Hepatocyte (in vitro differentiated cells): ENCODE results near the gene GULP1. TPM values are rescaled to one million over a fixed set of nuclear protein-coding genes. Genes with fewer than 3 reads are reported as not detected.
A peak's percentile ranks its signal among the peaks of the same experiment; 100 is the strongest.

ENCODE experiments used
- DNase-seq: peaks from one replicate; pipeline ENCODE4 v3.0.0-alpha.2; 2016; ENCODE audit warnings: low spot score
- H2AFZ ChIP-seq: fragments of 200-600 bp; sonication (generic); 2 replicates; pipeline ENCODE4 v1.6.0; 2016; ENCODE audit warnings: antibody characterized with exemption, mild to moderate bottlenecking
- H3K27ac ChIP-seq: fragments of 200-600 bp; sonication (generic); 2 replicates; pipeline ENCODE4 v1.5.1; 2016; ENCODE audit warnings: mild to moderate bottlenecking
- H3K27me3 ChIP-seq: fragments of 200-600 bp; sonication (generic); 2 replicates; pipeline ENCODE4 v1.6.1; 2016
- H3K36me3 ChIP-seq: fragments of 200-600 bp; sonication (generic); replicated peaks from 2 replicates; pipeline ENCODE4 v1.5.1; 2016; ENCODE audit warnings: low read depth; ENCODE audit not compliant: insufficient read depth
- H3K4me1 ChIP-seq: fragments of 200-600 bp; sonication (generic); 2 replicates; pipeline ENCODE4 v1.5.1; 2016; ENCODE audit warnings: mild to moderate bottlenecking, moderate library complexity; ENCODE audit not compliant: insufficient read depth
- H3K4me2 ChIP-seq: fragments of 200-600 bp; sonication (generic); 2 replicates; pipeline ENCODE4 v1.6.0; 2016
- H3K4me3 ChIP-seq: fragments of 200-600 bp; sonication (generic); 2 replicates; pipeline ENCODE4 v1.5.1; 2016; ENCODE audit warnings: mild to moderate bottlenecking
- H3K79me2 ChIP-seq: fragments of 200-600 bp; sonication (generic); 2 replicates; pipeline ENCODE4 v1.6.0; 2017; ENCODE audit warnings: mild to moderate bottlenecking
- H3K9me2 ChIP-seq: fragments of 200-600 bp; sonication (generic); replicated peaks from 2 replicates; pipeline ENCODE4 v1.6.0; 2017; ENCODE audit warnings: mild to moderate bottlenecking; ENCODE audit not compliant: insufficient read depth
- H3K9me3 ChIP-seq: fragments of 200-600 bp; sonication (generic); 2 replicates; pipeline ENCODE4 v1.5.1; 2016; ENCODE audit warnings: low read depth, mild to moderate bottlenecking
- H4K20me1 ChIP-seq: fragments of 200-600 bp; sonication (generic); 2 replicates; pipeline ENCODE4 v1.6.0; 2016; ENCODE audit warnings: mild to moderate bottlenecking; ENCODE audit not compliant: insufficient read depth, poor library complexity, severe bottlenecking
- CTCF ChIP-seq: fragments of 200-600 bp; sonication (generic); IDR thresholded peaks from 2 replicates; pipeline ENCODE4 v1.5.1; 2016; ENCODE audit warnings: antibody characterized with exemption, mild to moderate bottlenecking; ENCODE audit not compliant: poor library complexity
- EZH2 ChIP-seq: fragments of 200-600 bp; sonication (generic); IDR thresholded peaks from 2 replicates; pipeline ENCODE4 v1.6.1; 2016; ENCODE audit warnings: antibody characterized with exemption, mild to moderate bottlenecking, borderline replicate concordance
- EZH2phosphoT487 ChIP-seq: fragments of 200-600 bp; sonication (generic); IDR thresholded peaks from one replicate; pipeline ENCODE4 v1.6.1; 2018; ENCODE audit warnings: antibody characterized with exemption, mild to moderate bottlenecking, low read depth, moderate library complexity; ENCODE audit not compliant: unreplicated experiment, severe bottlenecking
- WGBS: methylation state at CpG from one replicate; pipeline ENCODE4 v1.1.6; 2016; ENCODE audit warnings: low lambda C conversion rate; ENCODE audit errors: missing lambda C conversion rate; 5-methylcytosine and 5-hydroxymethylcytosine counted together
- polyA plus RNA-seq: library from polyadenylated mRNA; unstranded; fragments of >200 nt; fragmentation: Nextera tagmentation; extraction: Ambion mirVana; gene quantifications from 2 replicates; pipeline ENCODE4 v1.2.1, GENCODE V29; 2016
- total RNA-seq: library from RNA; depleted of rRNA; stranded (reverse); fragments of >200 nt; gene quantifications from 2 replicates; pipeline ENCODE4 v1.2.3, GENCODE V29; 2014

GULP1 gene
- total and polyA plus RNA-seq, 2 experiments from 2014 or later, result 55.6 to 135 TPM

GRCh38 chr2:188293601-188294351 is 2.1 kb downstream of the GULP1 start:
- peak overlapping the region; percentile 83 for H3K4me3 ChIP-seq
- H3K4me1 ChIP-seq, result peaks cover 5% of the 10 kb centered on the region
- no peak for TF ChIP-seq CTCF
- no peak for TF ChIP-seq EZH2phosphoT487
- TF ChIP-seq EZH2, result no peak
- no peaks in the 10 kb centered on the region for H3K9me2 ChIP-seq
- H3K27ac ChIP-seq, result peak overlapping the region; percentile 99
- H2AFZ ChIP-seq, result no peak overlapping the region
- H3K27me3 ChIP-seq, result no peaks in the 10 kb centered on the region
- WGBS, result 8% methylated on average over 10 of the region's 10 CpGs
- no peaks in the 10 kb centered on the region for H3K9me3 ChIP-seq
- H3K79me2 ChIP-seq, result peaks cover 52% of the 10 kb centered on the region
- no peaks in the 10 kb centered on the region for H4K20me1 ChIP-seq
- peak; percentile 83 for DNase-seq
- peak overlapping the region; percentile 83 for H3K4me2 ChIP-seq
- no peaks in the 10 kb centered on the region for H3K36me3 ChIP-seq

- Histone ChIP-seq H2AFZ (no peak overlapping the region), H3K79me2 (peaks cover 53% of the 10 kb centered on the region)
Measured at GRCh38 chr2:188294352-188294926, 2.8 kb downstream of the GULP1 start.

GRCh38 chr2:188295067-188295685 is 3.5 kb downstream of the GULP1 start:
- H2AFZ ChIP-seq, result no peak overlapping the region
- H3K79me2 ChIP-seq, result peaks cover 60% of the 10 kb centered on the region

More at GRCh38 chr2:188294352-188294926, 2.8 kb downstream of the GULP1 start:
- peaks cover 5% of the 10 kb centered on the region for H3K4me1 ChIP-seq
- DNase-seq, result no peak
- no peaks in the 10 kb centered on the region for H3K9me3 ChIP-seq
- no peaks in the 10 kb centered on the region for H3K9me2 ChIP-seq
- 26% methylated on average over 1 of the region's 1 CpG for WGBS
- H3K27me3 ChIP-seq, result no peaks in the 10 kb centered on the region
- peak overlapping the region; percentile 99 for H3K27ac ChIP-seq
- peak overlapping the region; percentile 83 for H3K4me2 ChIP-seq
- no peaks in the 10 kb centered on the region for H3K36me3 ChIP-seq
- H3K4me3 ChIP-seq, result peak overlapping the region; percentile 83
- H4K20me1 ChIP-seq, result no peaks in the 10 kb centered on the region
- TF ChIP-seq EZH2phosphoT487 (no peak), EZH2 (no peak), CTCF (no peak)

More at GRCh38 chr2:188295067-188295685, 3.5 kb downstream of the GULP1 start:
- Histone ChIP-seq H4K20me1 (no peaks in the 10 kb centered on the region), H3K36me3 (no peaks in the 10 kb centered on the region), H3K4me1 (peaks cover 5% of the 10 kb centered on the region), H3K9me3 (no peaks in the 10 kb centered on the region), H3K27ac (peak overlapping the region; percentile 99), H3K27me3 (no peaks in the 10 kb centered on the region), H3K4me3 (peak overlapping the region; percentile 83), H3K4me2 (peak overlapping the region; percentile 83), H3K9me2 (no peaks in the 10 kb centered on the region)
- 72% methylated on average over 3 of the region's 3 CpGs for WGBS
- TF ChIP-seq CTCF (no peak), EZH2 (no peak)
- no peak for DNase-seq
